HG03139 (cell line): ENCODE measurements around the gene AKT1.

Experiments
- ATAC-seq: cut with Tn5 transposase; IDR thresholded peaks from one replicate; pipeline ENCODE4 v1.9.1; 2021; ENCODE audit not compliant: unreplicated experiment

The AKT1 gene

GRCh38 chr14:104725772-104726548, 69.6 kb downstream of the AKT1 start:
- no peak for ATAC-seq

GRCh38 chr14:104724981-104725771, 70.4 kb downstream of the AKT1 start:
- ATAC-seq, result no peak

DNA sequence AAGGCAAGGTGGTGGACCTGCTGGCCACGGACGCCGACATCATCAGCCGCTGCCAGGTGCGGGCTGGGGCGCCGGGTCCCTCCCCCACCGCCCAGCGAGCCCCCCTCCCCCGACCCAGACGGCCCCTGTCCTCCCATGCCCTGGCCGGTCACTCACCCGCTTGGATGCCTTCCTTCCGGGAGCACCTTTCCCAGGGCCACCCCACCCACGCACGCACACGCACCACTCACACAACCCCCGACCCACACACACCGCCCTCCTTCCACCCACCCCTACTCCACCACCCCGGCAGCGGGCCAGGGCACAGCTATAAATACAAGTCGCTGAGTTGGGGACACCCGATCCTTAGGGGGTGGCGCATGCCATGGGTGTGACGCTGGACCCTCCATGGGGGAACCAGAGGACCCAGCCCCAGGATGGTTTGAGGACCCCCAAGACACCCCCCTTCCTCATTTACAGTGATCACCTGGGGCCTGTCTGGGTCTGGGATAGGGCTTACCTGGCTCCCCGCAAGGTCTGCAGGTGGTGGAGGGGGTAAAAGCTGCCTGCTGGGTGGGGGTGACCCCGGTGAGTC, 71.1 kb downstream of the AKT1 start:
- no peak for ATAC-seq

DNA sequence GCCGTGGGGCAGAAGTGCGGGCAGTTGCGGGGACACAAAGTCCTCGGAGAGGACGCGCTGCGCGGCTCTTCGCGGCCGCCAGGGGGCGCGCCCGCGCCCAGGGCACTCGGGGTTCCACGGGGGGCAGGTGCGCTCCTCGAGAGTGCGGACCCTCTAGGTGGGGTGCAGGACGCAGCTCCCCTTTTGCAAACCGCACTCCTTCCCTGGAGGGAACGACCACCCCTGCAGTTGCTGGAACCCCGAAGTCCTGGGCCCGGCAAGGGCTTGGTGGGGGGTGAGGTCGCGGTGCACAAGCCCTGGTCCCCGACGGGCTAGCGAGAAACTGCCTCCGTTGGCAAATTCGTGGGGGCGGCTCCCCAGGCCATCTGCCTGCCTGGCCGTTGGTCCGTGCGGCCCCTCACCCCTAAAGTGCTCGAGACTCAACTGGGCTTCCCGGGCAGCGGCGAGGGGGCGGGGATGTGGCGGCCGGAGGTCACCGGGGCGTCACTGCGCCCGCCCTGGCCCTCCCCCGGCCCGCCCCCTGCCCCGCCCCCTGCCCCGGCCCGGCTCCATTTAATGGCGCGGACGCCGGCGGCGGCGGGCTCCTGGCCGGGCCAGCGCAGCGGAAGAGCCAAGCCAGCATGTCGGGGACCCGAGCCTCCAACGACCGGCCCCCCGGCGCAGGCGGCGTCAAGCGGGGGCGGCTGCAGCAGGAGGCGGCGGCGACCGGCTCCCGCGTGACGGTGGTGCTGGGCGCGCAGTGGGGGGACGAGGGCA, 71.7 kb downstream of the AKT1 start, which contains the start of gene ADSS1:
Gene ADSS1 (plus strand): TSS at position 579 of the 756 bp plus-strand sequence. CDS start 42 bp downstream, at position 621.
- no peak for ATAC-seq

GRCh38 chr14:104722938-104723650, 72.5 kb downstream of the AKT1 start:
- ATAC-seq, result no peak

GRCh38 chr14:104721505-104722431, 73.8 kb downstream of the AKT1 start:
- ATAC-seq, result no peak
